ENCODE data around the gene MT1HL1.
A peak's percentile ranks its signal among the peaks of the same experiment; 100 is the strongest.
"Not testable (repeated sequence)": the region's sequence is repeated elsewhere in the genome, so short reads cannot be mapped to it uniquely, and the experiment has no call there.

Gene MT1HL1

DNA sequence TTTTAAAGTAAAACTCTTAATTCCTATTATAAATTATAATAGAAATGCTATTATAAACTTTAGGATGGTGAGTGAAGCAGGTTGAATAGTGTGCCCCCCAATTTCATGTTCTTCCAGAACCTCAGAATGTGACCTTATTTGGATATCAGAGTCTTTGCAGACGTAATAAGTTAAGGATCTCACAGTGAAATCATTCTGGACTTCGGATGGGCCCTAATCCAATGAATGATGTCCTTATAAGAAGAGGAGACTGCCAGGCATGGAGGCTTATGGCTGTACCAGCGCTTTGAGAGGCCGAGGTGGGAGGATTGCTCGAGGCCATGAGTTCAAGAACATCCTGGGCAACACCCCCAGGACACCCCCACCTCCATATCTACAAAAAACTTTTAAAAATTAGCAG, 9.4 kb upstream of the MT1HL1 start:
- no peak for DNase-seq

DNA sequence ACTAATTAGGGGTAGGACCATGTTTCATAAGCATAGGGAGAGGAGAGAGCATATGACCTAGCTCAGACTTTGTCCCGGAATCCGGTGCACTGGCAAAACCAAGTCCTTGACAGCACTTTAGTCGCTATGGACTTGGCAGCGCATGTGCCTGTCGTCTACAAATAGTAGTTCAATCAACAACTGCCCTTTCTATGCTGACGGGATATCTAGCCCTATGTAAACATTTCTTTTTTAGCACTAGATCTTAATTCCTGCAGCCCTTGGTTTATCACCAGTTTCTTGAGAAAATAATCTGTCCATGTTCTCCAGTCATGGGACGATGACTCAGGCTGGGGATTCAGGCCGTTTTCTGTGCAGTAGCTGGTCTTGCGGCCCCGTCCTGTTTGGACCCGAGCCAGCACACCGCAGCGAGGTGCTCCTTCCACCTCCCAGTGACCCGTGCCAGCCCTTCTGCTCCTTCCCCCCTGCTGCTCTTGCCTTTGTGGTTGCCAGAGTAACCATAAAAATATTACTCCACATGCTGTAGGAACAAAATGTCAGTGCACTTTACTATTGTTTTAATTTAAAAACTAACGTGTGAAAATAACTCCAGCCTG, 8.6 kb upstream of the MT1HL1 start:
- peak; percentile 31 for DNase-seq

DNA sequence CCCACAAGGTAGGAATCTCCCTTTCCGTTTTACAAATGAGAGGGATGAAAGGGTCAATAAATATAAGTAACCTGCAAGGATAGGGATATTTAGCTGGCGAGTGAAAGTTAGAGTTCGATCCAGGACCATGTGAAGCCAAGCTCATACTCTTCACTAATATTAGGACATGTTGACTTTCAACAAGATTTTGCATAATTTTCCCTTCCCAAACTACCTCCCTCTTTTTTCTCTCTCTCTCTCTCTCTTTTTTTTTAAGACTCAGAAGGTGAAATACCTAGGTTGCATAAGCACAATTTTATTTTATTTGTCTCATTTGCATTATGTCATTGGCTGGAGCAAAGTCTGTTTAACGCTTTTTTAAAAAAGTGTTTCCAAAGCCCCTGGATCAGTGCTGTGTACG, 8.1 kb upstream of the MT1HL1 start:
- DNase-seq: no peak

DNA sequence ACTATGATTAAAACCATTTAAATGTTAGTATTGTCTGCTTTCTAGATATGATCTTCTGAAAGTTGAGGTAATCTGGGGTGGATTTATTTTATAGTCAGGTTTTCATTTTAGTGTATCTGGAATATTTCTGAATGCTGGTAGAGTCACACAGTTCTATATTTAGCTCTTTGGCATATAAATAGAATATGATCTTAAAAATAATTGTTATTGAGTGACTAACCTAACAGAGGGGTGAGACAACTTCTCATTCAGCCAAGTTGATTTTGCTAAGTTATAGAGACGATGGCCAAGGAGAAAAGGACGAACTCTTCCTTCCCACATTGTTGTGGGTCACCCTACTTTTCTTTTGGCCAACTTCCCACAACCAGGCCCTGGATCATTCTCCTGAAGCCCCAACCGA, 7.2 kb upstream of the MT1HL1 start:
- DNase-seq: no peak

DNA sequence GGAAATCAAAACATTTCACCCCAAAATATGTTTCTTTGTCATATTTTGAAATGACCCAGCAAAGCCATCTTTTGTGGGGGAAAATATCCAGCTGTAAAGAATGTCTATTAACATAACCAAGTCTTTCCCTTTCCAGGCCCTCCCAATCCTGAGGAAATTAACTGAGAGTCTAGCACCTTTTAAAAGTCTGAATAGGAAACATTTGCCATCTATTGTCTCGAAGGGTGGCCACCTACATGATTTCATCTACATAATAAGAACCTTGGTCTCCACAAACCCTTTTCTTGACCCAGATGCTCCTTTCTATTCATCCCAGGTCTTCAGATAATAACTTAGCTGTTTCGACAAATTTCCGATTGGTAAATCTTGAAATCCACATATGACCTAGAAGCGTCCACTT, 5.4 kb upstream of the MT1HL1 start:
- no peak for DNase-seq

DNA sequence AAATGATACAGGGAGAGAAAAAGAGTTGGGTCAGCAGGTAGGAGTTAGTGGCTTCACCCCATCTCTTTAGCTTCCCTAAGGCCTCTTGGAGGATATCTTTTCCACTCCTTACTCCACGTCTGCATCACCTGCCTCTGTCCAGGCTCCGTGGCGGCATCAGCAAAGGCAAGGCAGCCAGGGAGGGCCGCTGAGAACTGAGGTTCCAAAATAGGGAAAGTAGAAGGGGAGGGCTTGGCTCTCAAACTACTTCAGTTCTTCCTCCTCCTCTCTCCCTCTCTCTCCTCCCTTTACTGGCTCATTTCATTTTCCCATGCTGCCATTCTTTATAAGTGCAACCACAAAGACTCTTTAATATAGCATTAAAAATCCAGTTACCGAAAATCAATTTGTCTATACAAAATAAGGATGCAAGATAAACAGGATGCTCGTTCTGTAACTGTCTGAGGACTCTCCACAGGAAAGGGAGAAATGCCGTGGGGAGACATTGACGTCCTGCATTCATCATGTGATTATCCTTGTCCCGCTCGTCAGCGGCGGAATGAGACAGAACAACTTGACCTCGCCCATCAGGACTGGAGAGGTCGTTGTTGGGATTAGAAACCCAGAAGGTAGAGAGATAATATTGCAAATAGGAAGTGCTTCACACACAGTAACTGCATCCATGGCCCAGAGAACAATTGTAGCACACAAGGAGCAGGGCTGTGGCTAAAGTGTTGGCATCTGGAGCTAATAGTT, 3.1 kb upstream of the MT1HL1 start:
- DNase-seq: no peak

DNA sequence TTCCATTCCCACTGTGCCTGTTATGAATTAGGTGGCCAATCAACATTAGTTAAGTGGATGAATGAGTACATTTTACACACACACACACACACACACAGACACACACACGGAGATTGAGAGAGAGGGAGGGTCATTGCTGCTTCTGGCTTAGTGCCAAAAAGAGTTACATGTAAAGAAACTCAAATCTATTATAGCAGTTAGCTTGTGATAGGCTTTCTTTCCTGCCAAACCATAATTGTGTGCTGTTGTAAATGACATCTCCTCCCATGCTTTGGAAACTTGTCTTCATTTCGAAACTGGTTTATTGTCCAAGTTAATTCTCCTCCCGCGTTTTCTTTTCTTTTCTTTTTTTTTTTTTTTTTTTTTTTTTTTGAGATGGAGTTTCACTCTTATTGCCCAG, 1.4 kb upstream of the MT1HL1 start:
- no peak for DNase-seq

DNA sequence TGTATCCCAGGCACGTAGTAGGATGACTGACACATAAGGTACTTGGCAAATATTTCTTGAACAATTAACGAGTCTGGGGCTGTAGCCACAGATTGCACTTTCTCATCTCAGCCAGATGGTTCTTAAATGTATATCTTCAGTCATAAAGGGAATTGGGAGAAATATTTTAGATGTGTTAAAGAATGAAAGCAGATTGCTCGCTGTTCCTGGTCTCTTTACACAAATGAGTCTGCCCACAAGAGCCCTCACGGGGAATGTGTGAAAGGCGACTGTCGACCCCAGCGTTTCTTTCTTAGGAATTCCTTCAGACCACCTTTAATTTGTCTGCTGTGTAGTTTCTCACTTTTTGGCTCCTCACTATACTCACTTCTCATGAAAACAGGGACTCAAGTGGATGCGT, 725 bp downstream of the MT1HL1 start:
- DNase-seq: no peak

DNA sequence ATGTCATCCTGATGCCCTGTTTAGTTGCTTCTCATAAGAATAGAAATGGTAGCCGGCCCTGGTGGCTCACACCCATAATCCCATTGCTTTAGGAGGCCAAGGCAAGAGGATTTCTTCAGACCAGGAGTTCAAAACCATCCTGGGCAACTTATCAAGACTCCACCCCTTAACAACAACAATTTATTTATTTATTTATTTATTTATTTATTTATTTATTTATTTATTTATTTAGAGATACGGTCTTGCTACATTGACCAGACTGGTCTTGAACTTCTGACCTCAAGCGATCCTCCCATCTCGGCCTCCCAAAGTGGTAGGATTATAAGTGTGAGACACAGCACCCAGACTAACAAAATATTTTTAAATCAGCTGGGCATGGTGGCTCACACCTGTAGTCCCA, 4.0 kb downstream of the MT1HL1 start:
- no peak for DNase-seq

DNA sequence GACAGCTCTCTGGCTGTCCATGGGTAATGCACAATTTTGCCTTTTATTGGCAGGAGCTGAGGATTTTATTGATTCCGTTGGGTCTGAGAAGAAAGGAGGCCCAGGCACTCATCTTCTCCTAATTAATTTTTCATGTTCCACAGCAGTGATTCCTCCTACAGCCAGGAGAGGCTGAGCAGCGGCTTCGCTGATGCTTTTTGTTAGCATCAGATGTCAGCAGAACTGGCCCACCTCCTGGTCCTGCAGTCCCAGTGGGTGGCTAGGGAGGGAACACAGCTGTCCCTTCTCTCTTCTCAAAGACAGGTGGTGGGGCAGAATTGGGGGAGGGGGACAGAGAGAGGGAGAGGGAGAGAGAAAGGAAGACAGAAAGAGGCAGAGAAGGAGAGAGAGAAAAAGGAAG, 5.7 kb downstream of the MT1HL1 start:
- DNase-seq: no peak

DNA sequence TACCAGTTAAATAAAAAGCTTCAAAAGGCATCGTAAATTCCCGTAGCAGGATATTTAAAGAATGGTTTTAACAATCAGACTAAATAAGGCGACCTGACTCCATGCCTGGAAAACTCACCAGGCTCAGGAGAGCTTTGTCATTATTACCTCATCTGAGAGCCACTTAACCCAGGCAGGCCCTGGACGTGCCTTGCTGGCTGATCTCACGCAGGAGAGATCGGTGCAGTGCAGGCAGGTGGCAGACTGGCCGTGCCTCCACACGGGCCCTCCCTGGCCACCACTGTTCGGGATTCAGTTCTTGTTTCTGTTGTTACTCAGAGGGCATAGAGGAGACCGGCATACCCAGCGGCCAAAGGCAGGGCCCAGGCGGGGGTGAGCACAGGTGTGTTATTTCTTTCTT, 6.4 kb downstream of the MT1HL1 start:
- DNase-seq: peak; percentile 21

DNA sequence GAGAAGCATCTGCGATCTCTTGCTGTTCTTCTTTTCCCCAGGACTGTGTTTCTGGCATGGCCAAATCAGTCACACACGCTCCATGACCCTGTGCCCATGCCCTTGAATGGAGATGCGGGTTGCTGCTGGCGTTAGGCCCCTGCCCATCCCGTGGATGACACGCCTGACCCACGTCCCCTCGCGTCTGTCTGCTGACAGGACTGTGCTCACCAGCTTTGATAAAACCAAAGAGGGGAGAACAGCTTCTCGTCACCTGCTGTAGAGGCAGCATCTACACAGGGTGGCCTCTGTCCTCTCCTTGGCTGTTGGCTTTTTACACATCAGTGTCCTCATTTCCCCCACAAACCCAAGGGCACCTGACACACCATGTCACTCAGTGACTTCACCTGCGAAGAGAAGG, 6.9 kb downstream of the MT1HL1 start:
- peak; percentile 16 for DNase-seq

DNA sequence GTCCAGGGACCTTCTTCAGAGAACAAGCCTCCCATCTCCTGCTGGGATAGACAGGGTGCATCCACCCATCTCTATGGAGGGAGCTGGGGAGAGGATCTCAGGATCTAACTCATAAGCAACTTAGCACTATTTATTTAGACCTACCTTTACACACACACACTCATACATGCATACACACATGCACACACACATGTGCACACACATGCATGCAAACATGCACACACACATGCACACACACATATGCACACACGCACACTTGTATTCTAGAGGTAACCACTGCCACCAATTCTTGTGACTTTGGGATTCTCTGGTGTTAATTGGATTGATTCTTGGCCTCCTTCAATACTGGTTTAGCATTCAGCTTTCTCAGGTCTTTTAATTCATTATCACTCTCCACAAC, 9.8 kb downstream of the MT1HL1 start:
- DNase-seq: no peak

DNA sequence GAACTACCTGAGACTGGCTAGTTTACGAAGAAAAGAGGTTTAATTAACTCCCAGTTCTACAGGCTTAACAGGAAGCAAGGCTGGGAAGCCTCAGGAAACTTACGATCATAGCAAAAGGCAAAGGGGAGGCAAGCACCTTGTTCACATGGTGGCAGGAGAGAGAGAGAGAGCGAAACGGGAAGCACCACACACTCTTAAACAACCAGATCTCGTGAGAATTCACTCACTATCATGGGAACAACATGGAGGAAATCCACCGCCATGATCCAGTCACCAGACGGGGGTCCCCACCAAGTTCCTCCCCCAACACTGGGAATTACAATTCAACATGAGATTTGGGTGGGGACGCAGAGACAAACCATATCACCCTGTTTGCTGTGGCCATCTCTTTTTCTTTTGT, 11.8 kb downstream of the MT1HL1 start:
- DNase-seq: no peak

DNA sequence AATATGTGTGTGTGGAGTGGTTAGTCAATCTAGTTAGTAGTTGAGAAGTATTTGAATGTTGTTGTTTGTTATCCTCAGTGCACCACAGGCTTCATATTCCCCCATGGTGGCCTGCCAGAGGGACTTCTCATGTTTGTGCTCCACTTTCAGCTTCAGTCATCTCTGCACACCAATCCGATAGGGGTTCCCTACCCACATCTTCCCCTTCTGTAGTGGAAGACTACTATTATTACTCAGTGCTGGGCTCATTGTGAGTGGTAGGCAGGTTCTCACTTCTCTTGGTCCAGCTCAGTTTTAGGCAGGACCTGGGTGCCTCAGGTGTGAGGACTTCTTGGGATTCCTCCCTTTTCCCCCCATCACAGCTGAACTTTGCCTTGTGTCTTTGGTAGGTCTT, 14.2 kb downstream of the MT1HL1 start:
- no peak for DNase-seq

DNA sequence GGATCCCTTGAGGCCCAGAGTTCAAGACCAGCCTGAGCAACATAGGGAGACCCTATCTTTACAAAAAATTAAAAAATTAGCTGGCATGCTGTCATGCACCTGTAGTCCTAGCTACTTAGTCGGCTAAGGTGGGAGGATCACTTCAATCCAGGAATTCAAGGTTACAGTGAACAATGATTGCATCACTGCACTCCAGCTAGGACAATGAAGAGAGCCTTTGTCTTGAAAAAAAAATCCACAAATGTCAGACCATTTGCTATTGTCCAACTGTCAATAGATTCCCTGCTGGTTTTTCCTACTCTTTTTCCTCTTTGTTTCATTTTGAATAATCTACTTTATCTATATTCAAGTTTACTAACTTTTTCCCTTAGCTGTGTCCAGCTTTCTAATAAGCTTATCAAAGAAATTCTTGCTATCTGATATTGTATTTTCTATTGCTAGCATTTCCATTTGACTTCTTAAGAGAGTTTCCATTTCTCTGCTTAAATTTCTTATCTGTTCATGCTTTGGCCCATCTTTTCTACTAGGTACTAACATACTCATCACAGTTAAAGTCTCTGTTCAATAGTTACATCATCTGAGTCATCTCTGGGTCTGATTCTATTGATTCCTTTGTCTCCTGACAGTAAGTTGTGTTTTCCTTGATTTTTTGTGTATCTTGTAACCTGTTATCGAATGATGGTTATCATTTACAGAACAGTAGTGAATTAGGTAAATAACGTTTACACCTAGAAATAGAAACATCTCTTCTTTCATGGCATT, 14.8 kb downstream of the MT1HL1 start:
- DNase-seq: no peak

DNA sequence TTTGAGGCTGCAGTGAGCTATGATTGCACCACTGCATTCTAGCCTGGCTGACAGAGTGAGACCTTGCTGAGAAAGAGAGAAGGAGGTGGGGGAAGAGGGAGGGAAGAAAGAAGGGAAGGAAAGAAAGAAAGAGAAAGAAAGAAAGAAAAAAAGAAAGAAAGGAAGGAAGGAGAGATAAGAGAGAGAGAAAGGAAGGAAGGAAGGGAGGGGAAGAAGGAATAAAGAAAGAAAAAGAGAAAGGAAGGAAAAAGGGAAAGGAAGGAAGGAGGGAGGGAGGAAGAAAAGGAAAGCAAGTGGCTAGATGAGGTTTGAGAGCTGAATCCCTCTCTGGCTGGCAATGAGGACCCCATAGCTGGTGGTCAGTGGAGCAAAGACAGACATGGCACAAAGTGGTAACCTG, 20.4 kb downstream of the MT1HL1 start:
- DNase-seq: no peak

DNA sequence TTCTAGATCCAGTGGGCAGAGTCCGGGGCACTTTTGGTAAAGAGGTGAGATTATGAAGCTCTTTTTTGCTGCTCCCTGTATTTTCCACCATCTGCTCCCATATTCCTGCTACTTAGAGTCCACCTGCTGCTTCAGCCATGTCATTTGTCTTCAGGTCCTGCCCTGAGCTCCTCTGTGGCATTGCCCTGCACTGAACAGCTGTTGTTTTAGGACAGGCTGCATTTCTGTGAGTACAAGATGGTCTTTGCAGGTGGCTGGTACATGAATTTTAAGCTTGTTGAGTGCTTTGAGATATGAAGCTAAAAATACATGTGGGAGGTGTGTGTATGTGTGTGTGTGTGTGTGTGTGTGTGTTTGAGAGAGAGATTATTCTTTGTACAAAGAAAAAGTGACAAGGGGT, 21.9 kb downstream of the MT1HL1 start:
- DNase-seq: no peak

DNA sequence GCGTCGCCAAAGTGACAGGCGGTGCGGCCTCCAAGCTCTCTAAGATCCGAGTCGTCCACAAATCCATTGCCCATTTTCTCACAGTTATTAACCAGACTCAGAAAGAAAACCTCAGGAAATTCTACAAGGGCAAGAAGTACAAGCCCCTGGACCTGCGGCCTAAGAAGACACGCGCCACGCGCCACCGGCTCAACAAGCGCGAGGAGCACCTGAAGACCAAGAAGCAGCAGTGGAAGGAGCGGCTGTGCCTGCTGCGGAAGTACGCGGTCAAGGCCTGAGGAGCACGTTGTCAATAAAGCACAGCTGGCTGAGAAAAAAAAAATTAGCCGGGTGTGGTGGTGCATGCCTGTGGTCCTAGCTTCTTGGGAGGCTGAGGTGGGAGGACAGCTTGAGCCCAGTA, 22.8 kb downstream of the MT1HL1 start:
- not testable (repeated sequence) for DNase-seq

DNA sequence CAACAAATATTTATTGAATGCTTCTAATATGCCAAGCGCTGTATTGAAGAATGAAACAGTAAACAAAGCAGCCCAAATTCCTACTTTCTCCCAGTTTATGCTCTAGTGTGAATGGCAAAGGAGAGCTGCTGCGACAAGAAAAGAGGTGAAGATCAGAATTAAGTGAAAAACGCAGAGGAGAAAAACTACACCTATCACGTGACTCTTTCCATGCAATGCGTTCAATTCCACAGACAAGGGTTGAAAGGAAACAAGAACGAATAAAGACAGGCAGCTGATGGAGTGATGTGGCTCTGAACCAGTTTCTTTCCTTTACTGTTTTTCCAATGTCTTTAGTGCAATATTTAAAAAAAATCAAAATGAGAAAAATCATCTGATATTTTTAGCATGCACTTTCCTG, 23.6 kb downstream of the MT1HL1 start:
- no peak for DNase-seq

DNA sequence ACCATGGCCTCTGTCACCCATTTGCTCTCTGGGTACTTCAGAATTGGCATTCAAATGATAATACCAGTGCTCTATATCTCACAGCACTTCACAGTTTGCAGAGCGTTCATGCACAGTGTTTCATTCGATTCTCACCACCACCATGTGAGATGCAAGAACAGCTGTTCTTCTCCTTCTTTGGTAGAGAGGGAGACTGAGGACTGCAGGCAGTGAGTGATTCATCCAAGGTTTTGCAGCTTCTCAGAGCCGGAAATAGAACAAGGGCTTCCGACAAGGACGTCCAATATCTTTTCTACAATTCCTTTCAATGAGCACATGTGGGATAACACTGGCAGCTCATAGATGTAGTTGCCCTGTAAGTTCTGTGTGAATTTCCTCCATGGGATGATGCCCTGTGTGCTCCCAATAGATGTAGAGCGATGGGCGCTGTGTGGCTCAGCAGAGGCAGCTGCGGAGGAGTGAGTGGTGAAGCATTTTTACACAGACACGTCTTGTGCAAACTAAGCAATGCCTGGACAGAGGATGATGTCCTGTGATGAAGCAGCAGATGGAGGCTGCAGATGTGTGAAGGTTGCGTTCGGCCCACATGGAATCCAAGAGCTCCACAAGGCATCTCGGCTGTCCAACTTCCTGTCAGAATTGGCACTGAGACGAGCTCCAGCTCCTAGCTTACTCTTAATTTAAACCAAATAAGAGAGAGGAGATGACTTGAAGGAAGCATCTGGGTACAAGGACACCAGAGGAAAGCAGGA, 24.9 kb downstream of the MT1HL1 start:
- DNase-seq: no peak

DNA sequence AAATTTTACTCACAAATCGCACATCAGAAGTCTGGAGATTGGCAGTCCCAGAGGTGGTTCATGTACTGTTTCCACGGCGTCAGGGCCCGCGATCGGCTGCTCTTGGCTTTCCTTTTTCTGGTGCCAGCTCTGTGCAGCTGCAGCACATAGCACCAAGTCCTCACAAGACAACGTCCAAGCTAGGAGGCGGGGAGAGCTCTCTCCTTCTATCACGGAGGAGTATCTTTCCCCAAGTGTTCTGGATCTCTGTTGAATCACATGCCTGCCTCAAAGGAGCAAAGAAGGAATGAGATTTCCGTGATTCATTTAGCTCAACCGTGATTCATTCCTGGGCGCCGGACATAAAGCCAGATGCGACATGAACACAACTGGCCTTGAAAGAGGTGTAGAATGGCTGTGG, 25.5 kb downstream of the MT1HL1 start:
- DNase-seq: no peak

DNA sequence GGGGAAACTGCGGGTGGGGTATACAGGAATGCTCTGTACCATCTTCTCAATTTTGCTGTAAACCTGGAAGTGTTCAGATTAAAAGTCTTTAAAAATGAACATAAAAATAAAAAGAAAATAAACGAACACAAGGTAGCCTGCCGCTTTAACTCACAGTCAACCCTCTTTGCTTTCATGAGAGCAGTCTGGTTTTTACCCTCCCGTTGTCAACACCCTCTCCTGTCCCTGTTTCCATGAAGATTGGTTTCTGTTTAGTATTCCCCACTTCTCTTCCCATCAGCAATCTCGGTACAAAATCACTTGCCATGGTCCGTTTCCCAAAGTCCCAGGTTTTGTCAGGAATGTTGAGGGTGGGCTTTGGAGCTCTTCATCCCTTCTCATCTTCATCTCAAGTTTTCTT, 28.8 kb downstream of the MT1HL1 start:
- no peak for DNase-seq

DNA sequence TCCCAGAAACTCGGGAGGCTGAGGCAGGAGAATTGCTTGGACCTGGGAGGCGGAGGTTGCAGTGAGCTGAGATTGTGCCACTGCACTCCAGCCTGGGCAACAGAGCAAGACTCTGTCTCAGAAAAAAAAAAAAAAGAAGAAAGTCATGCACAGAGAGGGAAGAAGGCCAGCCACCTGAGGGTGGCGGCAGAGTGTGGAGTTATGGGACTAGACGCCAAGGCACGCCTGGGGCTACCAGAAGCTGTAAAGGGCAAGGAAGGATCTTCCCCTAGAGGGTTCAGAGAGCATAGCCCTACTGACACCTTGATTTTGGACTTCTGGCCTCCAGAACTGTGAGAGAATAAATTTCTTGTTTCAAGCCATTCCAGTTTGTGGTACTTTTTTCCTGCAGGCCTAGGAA, 30.2 kb downstream of the MT1HL1 start:
- not testable (repeated sequence) for DNase-seq
